D721Med (cell line): ENCODE data around the gene ZNF614.
"Not testable (repeated sequence)": the region's sequence is repeated elsewhere in the genome, so short reads cannot be mapped to it uniquely, and the experiment has no call there.

Experiments
- DNase-seq: peaks from one replicate; pipeline ENCODE4 v3.0.0; 2011; ENCODE audit warnings: low spot score; ENCODE audit not compliant: insufficient read length
- FAIRE-seq: peaks from 2 replicates; lab custom pipeline; 2011; peaks lifted over from hg19 to GRCh38; lab: Jason Lieb, UNC
- TF ChIP-seq, protein P1 (sequence below): IDR thresholded peaks from 2 replicates; pipeline ENCODE4 v1.5.1; 2012; ENCODE audit warnings: mild to moderate bottlenecking, control low read depth; ENCODE audit not compliant: insufficient read depth; ENCODE audit errors: missing control alignments

The ZNF614 gene

DNA sequence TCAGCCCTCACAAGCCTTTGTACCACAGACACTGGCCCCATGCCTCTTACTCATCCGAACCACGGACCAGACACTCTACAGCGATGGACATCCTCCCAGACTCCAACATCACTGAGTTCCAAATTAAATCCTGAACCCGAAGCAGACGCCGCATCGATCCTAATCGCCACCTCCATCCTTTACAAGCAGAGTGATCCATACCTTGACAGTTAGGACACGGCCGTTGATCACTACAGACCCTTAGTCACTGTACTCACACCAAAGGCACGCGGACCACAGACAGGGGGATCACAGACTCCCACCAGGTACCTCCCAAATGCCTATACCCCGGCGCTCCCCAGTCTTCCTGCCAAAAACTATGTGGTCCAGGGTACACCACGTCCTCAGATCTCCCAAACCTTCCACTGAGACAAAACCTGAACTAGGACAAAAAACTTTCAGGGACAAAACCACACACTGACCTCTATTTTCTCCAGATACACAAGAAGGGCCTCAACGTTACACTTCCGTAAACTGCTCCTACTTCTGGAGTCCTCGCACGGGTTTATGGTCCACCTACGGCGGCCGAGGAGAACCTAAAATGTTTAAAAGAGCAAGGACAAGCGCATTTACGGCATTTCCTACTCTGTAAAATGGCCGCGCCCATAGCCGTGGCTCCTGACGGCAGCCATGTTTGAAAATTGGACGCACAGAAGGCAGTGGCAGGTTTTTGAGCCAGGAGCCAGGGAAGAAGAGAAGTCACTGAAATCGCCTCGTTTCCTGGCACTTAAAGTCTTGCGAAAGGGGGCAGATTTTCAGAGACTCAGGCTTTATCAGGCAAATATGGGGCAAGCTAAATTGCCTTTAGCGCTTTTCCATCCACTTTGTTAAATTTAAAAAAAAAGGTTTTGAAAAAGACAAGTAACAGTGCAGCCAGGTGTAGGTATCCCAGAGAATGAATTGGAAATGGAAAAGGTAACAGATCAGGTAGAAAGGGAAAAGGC, 41.6 kb downstream of the ZNF614 start, which contains the start of gene ZNF350:
ZNF350 (minus strand) TSS at position 532 of the 983 bp plus-strand sequence. CDS start 12,480 bp downstream, outside the sequence.
- TF ChIP-seq, protein P1, sequence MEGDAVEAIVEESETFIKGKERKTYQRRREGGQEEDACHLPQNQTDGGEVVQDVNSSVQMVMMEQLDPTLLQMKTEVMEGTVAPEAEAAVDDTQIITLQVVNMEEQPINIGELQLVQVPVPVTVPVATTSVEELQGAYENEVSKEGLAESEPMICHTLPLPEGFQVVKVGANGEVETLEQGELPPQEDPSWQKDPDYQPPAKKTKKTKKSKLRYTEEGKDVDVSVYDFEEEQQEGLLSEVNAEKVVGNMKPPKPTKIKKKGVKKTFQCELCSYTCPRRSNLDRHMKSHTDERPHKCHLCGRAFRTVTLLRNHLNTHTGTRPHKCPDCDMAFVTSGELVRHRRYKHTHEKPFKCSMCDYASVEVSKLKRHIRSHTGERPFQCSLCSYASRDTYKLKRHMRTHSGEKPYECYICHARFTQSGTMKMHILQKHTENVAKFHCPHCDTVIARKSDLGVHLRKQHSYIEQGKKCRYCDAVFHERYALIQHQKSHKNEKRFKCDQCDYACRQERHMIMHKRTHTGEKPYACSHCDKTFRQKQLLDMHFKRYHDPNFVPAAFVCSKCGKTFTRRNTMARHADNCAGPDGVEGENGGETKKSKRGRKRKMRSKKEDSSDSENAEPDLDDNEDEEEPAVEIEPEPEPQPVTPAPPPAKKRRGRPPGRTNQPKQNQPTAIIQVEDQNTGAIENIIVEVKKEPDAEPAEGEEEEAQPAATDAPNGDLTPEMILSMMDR: no peak
- DNase-seq (peak; percentile 44), FAIRE-seq (no peak)

DNA sequence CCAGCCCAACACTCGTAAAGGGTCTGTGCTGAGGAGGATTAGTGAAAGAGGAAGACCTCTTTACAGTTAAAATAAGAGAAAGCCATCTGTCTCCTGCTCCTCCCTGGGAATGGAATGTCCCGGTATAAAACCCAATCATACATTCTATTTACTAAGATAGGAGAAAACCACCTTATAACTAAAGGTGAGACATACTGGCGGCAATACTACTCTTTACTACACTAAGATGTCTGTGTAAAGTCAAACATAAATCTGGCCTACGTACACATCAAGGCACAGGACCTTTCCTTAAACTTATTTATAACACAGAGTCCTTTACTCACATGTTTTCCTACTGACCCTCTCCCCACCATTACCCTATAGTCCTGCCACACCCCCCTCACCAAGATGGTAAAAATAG, 44.8 kb downstream of the ZNF614 start:
- FAIRE-seq: no peak
- no peak for DNase-seq
- TF ChIP-seq, protein P1: no peak

DNA sequence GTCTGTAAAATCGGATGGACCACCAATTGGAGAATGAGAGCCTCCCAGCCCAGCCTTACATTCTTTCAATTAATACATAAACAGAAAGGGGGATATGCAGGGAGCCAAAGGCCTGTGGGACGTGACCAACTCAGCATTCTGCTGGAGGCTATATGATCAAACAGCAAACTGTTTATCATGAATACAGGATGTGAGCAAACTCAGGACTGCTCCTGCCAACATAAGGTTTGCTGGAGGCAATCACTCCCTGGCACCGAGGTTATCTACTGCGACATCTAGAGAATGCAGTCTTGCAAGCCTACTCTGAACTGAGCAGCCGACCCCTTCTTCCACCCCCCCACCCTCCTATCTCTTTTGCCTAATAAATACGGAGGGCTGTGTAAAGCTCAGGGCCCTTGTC, 47.3 kb downstream of the ZNF614 start:
- not testable (repeated sequence) for FAIRE-seq, DNase-seq

DNA sequence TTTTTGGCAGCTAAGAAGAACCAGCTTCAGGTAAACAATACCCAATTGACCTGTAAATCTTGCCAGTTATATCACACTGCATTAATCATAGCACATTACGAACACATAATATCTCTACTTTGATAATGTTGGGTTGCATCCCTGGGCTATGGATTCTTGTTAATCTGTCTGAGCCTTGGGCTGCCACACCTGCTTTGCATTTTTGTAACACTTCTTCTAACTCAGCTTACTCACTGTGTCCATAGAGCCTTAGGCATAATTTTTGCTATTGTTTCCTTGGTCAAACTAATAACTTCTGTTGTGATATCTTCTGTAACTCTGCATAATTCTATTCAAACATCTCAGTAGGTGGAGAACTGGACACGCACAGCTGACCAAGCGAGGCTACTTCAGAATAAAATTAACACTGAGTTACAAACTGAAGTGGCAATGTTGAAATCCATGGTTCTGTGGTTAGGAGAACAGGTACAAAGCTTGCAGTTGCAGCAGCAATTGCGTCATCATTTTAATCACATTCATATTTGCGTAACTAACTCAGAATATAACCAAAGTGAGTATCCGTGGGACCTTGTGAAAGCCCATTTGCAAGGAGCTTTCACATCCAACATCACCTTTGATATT, 48.0 kb downstream of the ZNF614 start:
- no peak for DNase-seq
- no peak for FAIRE-seq
- TF ChIP-seq, protein P1: no peak

DNA sequence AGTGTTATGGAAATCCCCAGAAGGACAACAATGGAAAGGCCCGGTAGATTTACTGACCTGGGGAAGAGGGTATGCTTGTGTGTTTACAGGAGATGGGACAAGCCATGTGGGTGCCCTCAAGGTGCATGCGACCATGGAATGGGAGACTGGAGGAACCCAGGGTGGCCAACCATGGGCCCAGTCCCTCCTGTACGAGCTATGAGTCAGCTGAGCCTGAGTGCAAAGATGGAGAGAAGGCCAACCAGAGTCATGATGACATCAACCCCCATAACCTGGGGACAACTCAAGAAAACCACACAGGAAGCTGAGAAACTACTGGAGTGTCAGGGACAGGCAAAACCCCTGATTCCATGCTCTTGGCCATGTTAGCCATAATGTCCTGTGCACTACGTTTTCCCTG, 49.3 kb downstream of the ZNF614 start:
- no peak for FAIRE-seq
- TF ChIP-seq, protein P1: no peak
- no peak for DNase-seq

DNA sequence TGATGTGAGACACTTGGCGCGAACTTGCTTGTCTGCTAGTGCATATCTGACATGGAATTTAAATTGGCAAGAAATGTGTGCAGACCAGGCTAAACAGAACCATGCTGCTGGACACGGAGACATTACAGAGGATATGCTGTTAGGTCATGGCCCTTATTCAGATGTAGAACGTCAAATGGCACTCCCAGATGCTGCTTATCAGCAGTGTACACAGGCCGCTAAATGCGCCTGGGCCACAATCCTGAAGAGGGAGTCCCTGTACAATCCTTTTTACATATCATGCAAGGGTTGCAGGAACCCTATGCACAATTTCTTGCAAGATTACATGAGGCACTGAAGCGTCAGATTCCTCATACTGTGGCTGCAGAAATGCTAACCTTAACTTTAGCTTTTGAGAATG, 50.8 kb downstream of the ZNF614 start:
- TF ChIP-seq, protein P1: no peak
- no peak for DNase-seq
- FAIRE-seq: no peak

DNA sequence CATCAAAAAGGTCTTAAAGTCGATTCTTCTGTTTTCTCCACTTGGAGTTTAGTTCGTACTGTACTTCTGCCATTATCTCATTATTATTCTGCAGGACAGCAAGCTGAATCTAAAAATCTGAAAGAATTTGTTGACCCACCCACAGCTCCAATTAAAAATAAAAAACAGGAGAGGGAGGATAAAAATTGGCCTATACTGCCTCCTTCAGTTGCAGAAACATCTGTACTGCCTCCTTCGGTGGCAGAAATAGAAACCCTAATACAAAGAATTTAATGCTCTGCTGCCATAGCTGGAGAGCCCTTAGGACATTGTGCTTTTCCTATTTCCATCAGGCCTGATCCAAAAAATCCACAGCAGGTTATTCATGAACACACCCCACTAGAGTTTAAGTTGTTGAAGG, 51.3 kb downstream of the ZNF614 start:
- DNase-seq: no peak
- TF ChIP-seq, protein P1: no peak
- FAIRE-seq: no peak

DNA sequence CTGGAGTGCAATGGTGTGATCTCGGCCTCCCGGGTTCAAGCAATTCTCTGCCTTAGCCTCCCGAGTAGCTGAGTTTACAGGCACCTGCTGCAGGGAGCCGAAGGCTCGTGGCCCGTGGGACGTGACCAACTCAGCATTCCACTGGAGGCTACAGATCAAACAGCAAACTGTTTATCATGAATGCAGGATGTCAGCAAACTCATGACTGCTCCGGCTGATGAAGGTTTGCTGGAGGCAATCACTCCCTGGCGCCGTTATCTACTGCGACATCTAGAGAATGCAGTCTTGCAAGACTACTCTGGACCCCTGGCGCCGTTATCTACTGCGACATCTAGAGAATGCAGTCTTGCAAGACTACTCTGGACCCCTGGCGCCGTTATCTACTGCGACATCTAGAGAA, 52.4 kb downstream of the ZNF614 start:
- DNase-seq, FAIRE-seq: not testable (repeated sequence)
